Neural progenitor cell (in vitro differentiated cells): Measurements from ENCODE around the gene RERE.
A peak's percentile ranks its signal among the peaks of the same experiment; 100 is the strongest.

Experiments used
- CTCF ChIP-seq: fragments of 200-600 bp; sonication (generic); IDR thresholded peaks from 2 replicates; pipeline ENCODE4 v1.5.1; 2017; ENCODE audit warnings: antibody characterized with exemption, mild to moderate bottlenecking
- EZH2 ChIP-seq: fragments of 200-600 bp; sonication (generic); IDR thresholded peaks from 2 replicates; pipeline ENCODE4 v1.6.1; 2017; ENCODE audit warnings: antibody characterized with exemption, mild to moderate bottlenecking, moderate library complexity
- EZH2phosphoT487 ChIP-seq: fragments of 200-600 bp; sonication (generic); IDR thresholded peaks from 2 replicates; pipeline ENCODE4 v1.6.1; 2017; ENCODE audit warnings: antibody characterized with exemption

GRCh38 chr1:8848663-8849386, 31.4 kb upstream of the RERE start:
- TF ChIP-seq EZH2 (no peak), CTCF (peak; percentile 89), EZH2phosphoT487 (no peak)
